Thoracic aorta (tissue), 2 donors: ENCODE measurements around the gene ATP6V0A4. TPM values are rescaled to one million over a fixed set of nuclear protein-coding genes. Genes with fewer than 3 reads are reported as not detected.

Experiments
- ATAC-seq: fragments of 150-250 bp; one replicate; pipeline ENCODE4 v1.8.0; 2017; ENCODE audit warnings: low read depth; ENCODE audit not compliant: insufficient number of reproducible peaks, low FRiP score
- DNase-seq: peaks from one replicate; pipeline ENCODE4 v3.0.0-alpha.2; 2020; ENCODE audit warnings: low spot score
- H3K27ac ChIP-seq, 2 donors: fragments of 200-600 bp; sonication (generic); 1 replicate in 1 of 2; 2 replicates in 1 of 2; pipeline ENCODE4 v1.5.1; 2016; ENCODE audit warnings: mild to moderate bottlenecking in 2 of 2, moderate library complexity in 2 of 2
- H3K27me3 ChIP-seq: fragments of 200-600 bp; sonication (generic); replicated peaks from 2 replicates; pipeline ENCODE4 v1.6.0; 2016; ENCODE audit warnings: mild to moderate bottlenecking; ENCODE audit not compliant: insufficient read depth
- H3K36me3 ChIP-seq: fragments of 200-600 bp; sonication (generic); one replicate; pipeline ENCODE4 v1.5.1; 2016
- H3K4me1 ChIP-seq, 2 donors: fragments of 200-600 bp; sonication (generic); 1 replicate in 1 of 2; 2 replicates in 1 of 2; pipeline versions ENCODE4 v1.5.1 to v1.6.0; 2016; ENCODE audit warnings: low read depth in 2 of 2, mild to moderate bottlenecking in 1 of 2; ENCODE audit not compliant: control insufficient read depth in 1 of 2
- H3K4me3 ChIP-seq: fragments of 200-600 bp; sonication (generic); 2 replicates; pipeline ENCODE4 v1.5.1; 2016; ENCODE audit warnings: mild to moderate bottlenecking
- H3K9me3 ChIP-seq: fragments of 200-600 bp; sonication (generic); 2 replicates; pipeline ENCODE4 v1.5.1; 2016
- CTCF ChIP-seq: fragments of 200-600 bp; sonication (generic); IDR thresholded peaks from one replicate; pipeline ENCODE4 v1.5.1; 2019; ENCODE audit warnings: antibody characterized with exemption
- total RNA-seq, 2 donors: library from RNA; depleted of rRNA; stranded (reverse); fragments of >200 nt; gene quantifications; one replicate each; pipeline versions ENCODE4 v1.1.0 to v1.2.3, GENCODE V29; 2016

The ATP6V0A4 gene
- total RNA-seq, 2 donors from 2014 or later, result not detected

GRCh38 chr7:138658889-138659288 lies 139.1 kb downstream of the ATP6V0A4 start:
- no peak overlapping the region for H3K27ac ChIP-seq
- no peak overlapping the region for H3K4me3 ChIP-seq
- H3K4me1 ChIP-seq, result no peaks in the 10 kb centered on the region
- H3K27me3 ChIP-seq, result no peaks in the 10 kb centered on the region
- no peak for DNase-seq
- ATAC-seq, result no peak
- peaks cover 10% of the 10 kb centered on the region for H3K9me3 ChIP-seq
- no peaks in the 10 kb centered on the region for H3K36me3 ChIP-seq
- no peak for TF ChIP-seq CTCF

- no peak for TF ChIP-seq CTCF
- H3K4me1 ChIP-seq, result no peaks in the 10 kb centered on the region
- peaks cover 10% of the 10 kb centered on the region for H3K9me3 ChIP-seq
- no peaks in the 10 kb centered on the region for H3K27me3 ChIP-seq
- no peak for ATAC-seq
- no peak overlapping the region for H3K27ac ChIP-seq
- H3K4me3 ChIP-seq, result no peak overlapping the region
- DNase-seq, result no peak
- H3K36me3 ChIP-seq, result no peaks in the 10 kb centered on the region
Measured at GRCh38 chr7:138657854-138658386, 140.1 kb downstream of the ATP6V0A4 start.

GRCh38 chr7:138656952-138657351 lies 141.0 kb downstream of the ATP6V0A4 start:
- no peak for ATAC-seq
- peaks cover 10% of the 10 kb centered on the region for H3K9me3 ChIP-seq
- no peak for DNase-seq
- no peaks in the 10 kb centered on the region for H3K36me3 ChIP-seq
- no peak overlapping the region for H3K27ac ChIP-seq
- no peaks in the 10 kb centered on the region for H3K27me3 ChIP-seq
- no peaks in the 10 kb centered on the region for H3K4me1 ChIP-seq
- H3K4me3 ChIP-seq, result no peak overlapping the region
- TF ChIP-seq CTCF, result no peak

Other genes with a start within 250 kb of the ATP6V0A4 start
- gene SVOPL, start 96.8 kb downstream of the ATP6V0A4 start, total RNA-seq, result 1 to 10 TPM in 1 of 2 donors, not detected in 1; 3.7 TPM
- gene TMEM213, start 202 bp downstream of the ATP6V0A4 start, total RNA-seq, result not detected
- gene KIAA1549, start 183.2 kb upstream of the ATP6V0A4 start, total RNA-seq, result 1 to 10 TPM in 1 of 2 donors, under 1 TPM in 1; 0.95 to 1.8 TPM
- gene ZC3HAV1L, start 237.8 kb upstream of the ATP6V0A4 start, total RNA-seq, result 10 to 100 TPM; 10.4 to 22.7 TPM